ENCODE measurements around the gene GMCL2.

Gene GMCL2

GRCh38 chr5:178182158-178182876, 4.9 kb downstream of the GMCL2 start:
- DNase-seq (ENCODE audit: low read depth in 2 of 2): no peak

DNA sequence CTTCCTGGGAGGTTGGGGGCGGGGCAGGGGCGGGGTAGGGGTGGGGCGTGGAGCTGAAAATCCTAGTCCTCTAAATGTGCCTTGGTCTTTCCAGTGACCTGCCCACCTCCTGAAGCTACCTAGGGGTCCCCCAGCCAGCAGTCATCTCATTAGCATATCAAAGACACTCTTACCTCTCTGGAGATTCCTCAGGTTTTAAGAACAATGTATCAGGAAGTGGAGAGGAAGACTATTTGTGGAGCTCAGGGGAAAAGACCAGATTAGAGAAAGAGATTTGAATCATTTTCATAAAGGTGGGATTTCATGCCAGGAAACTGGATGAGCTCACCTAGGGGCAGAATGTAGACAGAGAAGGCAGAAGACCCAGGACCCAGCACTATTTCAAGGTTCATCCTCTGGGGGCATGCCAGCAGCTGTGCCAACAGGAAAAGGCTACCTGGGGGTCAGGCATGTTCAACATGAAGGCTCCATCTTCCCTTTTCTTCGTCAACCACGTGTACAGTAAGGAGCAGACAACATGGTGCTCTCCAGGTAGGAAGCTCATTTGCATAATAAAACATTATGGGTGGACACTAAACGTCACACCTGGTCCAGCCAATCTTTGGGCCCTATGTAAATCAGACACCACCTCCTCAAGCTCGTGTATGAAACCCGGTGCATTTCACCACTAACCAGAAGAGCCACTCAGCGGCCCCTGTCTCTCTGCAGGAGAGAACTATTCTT, 6.9 kb downstream of the GMCL2 start:
- no peak for DNase-seq (ENCODE audit: low read depth in 2 of 2)

- no peak for DNase-seq (ENCODE audit: low read depth in 2 of 2)
Measured at GRCh38 chr5:178177569-178177968, 9.6 kb downstream of the GMCL2 start.

GRCh38 chr5:178176791-178177190, 10.4 kb downstream of the GMCL2 start:
- DNase-seq (ENCODE audit: low read depth in 2 of 2): no peak

GRCh38 chr5:178174456-178174855, 12.7 kb downstream of the GMCL2 start:
- DNase-seq (ENCODE audit: low read depth in 2 of 2): no peak

DNA sequence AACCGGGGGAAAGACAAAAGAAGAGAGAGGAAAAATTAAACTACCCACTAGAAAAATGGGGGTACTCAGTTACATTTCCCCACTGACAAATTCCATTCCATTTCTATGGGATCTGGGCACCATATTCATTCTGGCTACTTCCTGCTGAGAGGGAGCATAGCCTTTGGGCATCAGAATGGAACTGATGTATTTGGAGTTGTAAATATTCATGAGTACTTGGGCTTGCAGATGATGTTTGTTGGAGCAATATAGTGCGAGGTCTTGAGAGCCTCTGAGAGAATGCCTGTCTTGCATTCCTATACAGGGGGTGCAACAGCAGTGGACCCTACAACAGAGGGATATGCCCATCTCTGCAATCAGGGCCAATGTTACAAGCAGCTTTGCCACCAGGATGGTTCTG, 16.7 kb downstream of the GMCL2 start:
- DNase-seq (ENCODE audit: low read depth in 2 of 2): no peak

DNA sequence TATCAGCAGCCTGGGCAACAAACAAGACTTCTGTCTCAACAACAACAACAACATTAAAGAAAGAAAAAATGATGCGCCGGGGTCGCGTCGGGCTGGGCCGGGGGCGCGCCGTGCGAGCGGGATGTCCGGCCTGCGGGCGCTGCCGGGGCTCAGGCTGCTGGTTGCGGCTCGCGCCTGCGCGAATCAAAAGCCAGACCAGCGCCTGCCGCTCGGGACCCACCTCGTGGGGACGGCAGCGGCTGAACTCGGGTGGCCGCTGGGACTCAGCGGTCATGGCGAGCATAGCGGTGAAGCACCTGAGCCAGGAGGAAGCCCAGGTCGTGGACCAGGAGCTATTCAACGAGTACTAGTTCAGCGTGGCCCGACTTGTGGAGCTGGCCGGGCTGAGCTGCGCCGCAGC, 21.6 kb downstream of the GMCL2 start:
- DNase-seq (ENCODE audit: low read depth in 2 of 2): no peak

DNA sequence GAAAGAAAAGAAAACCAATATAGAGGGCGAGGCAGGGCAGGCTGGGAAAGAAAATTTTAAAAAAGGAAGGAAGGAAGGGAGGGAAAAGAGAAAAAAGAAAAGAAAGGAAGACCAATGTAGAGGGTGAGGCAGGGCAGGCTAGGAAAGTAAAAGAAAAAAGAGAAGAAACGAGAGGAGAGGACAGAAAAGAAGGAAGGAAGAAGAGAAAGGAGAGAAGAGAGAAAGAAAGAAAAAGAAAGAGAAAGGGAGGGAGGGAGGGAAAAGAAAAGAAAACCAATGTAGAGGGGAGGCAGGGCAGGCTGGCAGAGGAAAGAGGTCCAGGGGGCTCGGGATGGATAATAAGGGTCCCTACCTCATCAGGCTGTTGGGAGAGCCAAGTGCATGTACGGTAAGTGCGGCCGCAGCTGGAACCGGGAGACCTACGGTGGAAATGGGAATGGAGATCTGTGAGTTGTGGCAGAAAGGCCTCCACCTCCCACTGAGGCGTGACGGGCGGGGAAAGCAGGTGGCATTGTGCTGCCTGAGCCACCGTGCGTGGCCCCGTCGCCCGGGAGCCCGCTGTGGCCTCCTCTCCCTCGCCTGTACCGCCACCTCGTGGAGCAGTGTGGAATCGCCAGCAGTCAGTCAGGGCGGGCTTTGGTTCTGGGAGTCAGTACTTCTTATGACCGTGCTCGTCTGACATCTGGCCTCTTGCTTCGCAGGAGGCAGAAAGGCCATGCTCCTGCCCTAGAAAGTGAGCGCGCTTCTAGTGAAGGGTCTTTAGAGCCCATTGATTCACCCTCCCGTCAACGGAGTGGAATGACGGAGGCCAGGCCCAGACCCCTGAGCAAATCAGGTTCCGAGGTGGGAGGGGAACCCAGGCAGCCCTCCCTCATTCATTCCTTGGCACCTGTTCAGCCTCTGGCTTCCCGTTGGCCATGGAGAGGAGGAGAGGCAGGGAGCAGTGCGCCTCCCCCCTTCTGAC, 23.1 kb downstream of the GMCL2 start:
- DNase-seq (ENCODE audit: low read depth in 2 of 2): peak; percentile 86 to 93

DNA sequence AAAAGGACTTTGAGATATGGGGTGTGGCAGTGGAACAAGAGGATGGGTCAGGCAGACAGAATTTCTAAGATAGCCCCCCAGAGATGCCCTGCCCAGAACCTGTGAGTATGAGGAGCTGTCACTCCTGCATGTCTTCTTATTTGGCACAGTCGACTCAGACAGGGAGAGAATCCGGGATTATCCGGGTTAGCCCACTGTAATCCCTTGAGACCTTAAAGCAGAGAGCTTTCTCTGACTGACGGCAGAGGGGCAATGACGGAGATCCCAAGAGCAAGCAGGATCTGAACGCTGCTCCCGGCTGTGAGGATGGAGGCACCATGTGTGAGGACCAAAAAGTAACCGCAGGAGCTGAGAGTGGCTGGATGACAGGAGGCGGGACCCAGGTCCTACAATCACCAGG, 24.7 kb downstream of the GMCL2 start:
- DNase-seq (ENCODE audit: low read depth in 2 of 2): no peak

DNA sequence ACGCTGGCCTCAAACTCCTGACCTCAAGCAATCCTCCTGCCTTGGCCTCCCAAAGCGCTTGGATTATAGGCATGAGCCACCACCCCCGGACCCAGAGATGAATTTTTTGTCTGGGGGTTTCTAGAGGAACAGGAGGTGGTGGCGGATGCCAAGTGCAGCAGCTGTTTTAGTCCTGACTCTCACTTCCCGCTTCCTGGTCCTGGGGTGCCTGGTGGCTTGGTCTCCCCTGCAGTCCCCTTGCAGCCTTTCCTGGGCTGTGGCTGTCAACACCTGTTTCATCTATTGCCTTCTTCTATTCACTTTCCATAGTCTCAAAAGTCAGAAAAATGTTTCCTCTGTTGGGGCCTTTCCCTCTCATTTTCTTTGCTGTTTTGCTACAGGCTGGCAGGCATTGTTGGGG, 27.0 kb downstream of the GMCL2 start:
- no peak for DNase-seq (ENCODE audit: low read depth in 2 of 2)

DNA sequence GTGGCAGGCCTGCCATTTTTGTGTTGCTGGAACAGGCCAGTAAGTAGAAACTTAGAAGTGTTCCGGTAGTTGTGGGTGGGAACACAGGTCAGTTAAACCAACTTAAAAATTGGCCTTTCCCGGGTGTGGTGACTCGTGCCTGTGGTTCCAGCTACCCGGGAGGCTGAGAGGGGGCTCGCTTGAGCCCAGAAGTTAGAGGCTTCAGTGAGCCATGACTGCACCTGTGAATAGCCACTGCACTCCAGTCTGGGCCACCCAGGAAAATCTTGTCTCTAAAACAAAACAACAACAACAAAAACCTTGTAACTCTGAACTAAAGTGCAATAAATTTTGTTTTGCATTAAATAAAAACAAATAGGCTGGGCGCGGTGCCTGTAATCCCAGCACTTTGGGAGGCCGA, 32.1 kb downstream of the GMCL2 start:
- no peak for DNase-seq (ENCODE audit: low read depth in 2 of 2)

- peak; percentile 94 to 97 for DNase-seq (ENCODE audit: low read depth in 2 of 2)
Measured at GRCh38 chr5:178153530-178154340, 33.4 kb downstream of the GMCL2 start, which contains the start of gene NHP2. Gene NHP2, minus strand, starts transcription at chr5:178153885. Its CDS starts 68 bp downstream, at chr5:178153817.

DNA sequence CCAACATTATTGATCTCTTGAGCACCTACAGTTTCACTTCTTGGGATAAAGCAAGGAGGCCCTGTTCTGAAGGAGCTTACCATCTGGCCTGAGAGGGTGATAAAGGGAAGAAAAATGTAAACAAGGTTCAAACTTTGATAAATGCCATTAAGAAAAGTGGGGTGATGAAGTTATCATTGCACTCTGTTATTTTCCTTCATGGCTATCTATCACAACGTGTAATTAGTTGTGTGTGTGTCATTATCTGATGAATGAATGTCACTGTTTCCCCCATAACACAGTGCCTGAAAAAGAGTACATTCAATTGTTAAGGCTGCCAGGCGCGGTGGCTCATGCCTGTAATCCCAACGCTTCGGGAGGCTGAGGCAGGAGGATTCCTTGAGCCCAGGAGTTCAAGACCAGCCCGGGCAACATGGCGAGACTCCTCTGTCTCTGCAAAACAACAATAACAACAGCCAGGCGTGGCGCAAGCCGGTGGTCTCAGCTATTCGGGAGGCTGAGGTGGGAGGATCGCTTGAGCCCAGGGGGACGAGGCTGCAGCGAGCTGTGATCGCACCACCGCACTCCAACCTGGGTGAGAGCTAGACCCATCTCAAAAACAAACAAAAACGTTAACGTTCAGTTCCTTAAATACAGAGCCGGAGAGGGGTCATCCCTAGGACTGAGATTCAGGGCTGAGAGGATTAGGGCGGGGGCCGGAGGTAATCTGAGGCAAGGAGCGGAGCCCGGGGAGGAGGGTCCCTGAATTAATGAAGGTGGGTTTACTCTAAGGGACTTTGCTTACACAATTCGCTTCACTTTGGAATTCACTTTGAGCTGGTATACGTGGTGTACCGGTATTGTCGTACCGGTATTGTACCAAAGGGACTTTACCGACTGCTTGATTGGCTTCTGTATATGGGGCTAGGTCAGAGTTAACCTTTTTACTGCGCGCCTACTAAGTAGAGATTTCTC, 34.4 kb downstream of the GMCL2 start:
- DNase-seq (ENCODE audit: low read depth in 2 of 2): no peak

- no peak for DNase-seq (ENCODE audit: low read depth in 2 of 2)
Measured at GRCh38 chr5:178150977-178151734, 36.0 kb downstream of the GMCL2 start.

DNA sequence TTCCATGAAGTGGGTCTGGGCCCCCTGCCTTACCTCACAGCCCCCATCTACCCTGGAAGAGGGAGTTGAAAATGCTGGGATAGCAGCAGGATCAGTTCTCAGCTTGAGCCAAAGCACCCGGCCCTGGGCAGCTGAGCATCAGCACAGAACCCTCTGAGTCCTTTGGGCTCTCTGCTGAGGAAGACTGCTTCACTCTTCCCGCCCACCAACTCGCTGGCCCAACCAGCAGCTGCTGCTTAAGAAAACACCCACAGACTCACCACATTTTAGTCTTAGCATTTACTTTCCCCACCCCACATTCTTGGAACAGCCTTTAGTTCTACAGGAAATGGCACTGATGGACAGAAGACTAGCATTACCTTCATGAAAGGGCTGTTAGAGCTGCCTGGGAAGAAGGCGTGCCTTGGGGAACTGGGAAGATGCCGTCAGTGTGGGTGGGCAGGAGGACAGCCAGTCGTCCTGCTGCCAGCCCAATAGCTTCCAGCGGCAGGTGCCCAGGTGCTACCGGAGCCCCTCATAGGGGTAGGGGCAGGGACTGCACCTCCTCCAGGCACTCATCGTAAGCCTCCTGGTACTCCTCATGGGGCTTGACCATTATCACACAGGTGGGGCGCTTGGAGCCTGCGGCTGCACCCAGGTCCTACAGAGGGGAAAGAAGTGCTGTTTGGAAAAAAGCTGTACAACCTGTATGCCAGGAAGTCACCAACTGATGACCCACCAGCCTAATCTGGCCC, 37.8 kb downstream of the GMCL2 start:
- no peak for DNase-seq (ENCODE audit: low read depth in 2 of 2)

DNA sequence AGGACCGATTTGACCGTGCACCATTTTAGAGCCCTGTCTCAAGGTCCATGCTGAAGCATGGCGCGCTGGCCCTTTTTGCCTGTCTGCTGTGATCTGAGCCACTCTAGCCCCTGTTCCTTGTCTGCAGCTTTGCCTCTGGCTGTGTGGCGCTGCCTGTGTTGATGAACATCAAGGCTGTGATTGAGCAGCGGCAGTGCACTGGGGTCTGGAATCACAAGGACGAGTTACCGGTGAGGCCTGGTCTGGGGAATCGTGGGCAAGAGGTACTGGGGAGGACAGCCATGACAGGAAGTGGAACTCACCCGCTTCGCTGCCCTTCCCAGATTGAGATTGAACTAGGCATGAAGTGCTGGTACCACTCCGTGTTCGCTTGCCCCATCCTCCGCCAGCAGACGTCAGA, 39.8 kb downstream of the GMCL2 start:
- DNase-seq (ENCODE audit: low read depth in 2 of 2): no peak

DNA sequence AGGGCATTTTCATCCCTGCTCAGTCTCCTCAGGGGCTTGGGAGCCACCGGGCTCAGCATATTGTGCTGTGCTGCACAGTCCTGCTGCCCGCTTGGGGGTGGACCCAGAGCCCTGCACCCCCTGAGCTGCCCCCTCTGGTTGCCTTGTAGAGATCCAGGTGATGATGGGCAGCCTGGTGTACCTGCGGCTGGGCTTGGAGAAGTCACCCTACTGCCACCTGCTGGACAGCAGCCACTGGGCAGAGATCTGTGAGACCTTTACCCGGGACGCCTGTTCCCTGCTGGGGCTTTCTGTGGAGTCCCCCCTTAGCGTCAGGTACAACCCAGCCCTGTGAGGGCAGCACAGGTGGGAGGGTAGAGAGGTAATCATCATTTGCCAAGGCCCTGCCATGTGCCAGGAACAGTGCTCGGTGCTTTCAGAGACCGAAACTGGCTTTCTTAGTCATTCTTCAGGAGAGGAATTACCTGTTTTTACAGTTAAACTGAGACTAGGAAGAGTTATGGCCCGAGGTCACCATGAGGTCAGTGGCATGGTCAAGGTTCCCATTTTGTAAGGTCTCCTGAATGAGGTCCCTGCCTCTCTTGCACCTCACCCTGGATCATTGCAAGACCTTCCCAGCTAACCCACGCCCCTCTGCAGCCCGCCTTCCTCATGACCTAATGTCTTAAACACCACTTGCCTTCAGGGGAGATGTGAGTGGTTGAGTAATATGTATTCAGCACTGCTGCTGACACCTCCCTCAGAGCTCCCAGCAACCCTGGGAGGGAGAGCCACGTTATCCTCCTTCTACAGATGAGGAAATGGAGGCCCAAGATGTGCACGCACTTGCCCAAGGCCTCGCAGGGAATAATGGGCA, 41.0 kb downstream of the GMCL2 start:
- peak; percentile 64 to 69 for DNase-seq (ENCODE audit: low read depth in 2 of 2)

DNA sequence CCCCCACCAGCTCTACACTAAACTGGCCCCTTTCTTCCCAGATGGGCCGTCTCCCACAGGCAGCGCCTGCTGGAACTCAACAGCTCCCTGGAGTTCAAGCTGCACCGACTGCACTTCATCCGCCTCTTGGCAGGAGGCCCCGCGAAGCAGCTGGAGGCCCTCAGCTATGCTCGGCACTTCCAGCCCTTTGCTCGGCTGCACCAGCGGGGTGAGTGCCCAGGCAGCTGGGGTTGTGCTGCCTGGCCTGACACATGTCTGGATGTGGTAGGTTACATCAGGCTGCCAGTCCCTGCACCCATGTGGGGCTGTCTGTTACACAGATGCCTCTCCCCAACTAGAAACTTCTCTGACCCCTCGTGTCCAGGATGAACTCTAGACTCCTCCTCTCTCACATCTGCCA, 43.3 kb downstream of the GMCL2 start:
- DNase-seq (ENCODE audit: low read depth in 2 of 2): no peak

Data from stimulated activated CD8-positive, alpha-beta memory T cell treated with anti-CD3 and anti-CD28 coated beads, Interleukin-7, amount 100 ng/mL, for 1 hour (primary cell).